Measurements from ENCODE around the gene TARS3.

TARS3 gene

DNA sequence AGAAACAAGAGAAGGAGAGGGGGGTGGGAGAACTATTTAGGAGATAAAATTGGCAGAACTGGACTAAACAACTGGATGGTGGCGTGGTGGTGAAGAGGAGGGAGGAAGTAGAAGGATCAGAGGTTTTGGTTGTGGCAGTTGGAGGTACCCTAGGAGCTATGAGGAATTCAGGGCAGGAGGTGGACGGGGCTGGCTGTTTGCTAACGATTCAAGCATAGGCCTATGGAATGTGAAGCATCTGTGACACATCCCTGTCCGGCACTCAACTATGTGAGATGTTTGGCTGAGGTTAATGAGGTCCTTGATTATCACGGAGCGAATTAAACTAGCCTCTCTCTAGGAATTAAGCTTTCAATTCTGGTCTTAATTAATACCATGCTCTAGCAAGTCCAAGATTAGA, 13.5 kb downstream of the TARS3 start:
- Histone ChIP-seq H3K36me3 (ENCODE audit: insufficient read depth, low read length) (no peaks in the 10 kb centered on the region), H3K9ac (ENCODE audit: insufficient read length) (no peak overlapping the region), H3K27ac (no peak overlapping the region), H3K4me3 (no peak overlapping the region), H3K9me3 (ENCODE audit: low read depth, low read length) (no peaks in the 10 kb centered on the region)
- TF ChIP-seq EZH2 (IDR thresholded peaks at IDR 0.05) (no peak), POLR2AphosphoS5 (IDR thresholded peaks at IDR 0.05; ENCODE audit: borderline replicate concordance, low read depth, low read length) (no peak), FOXP2 (optimal IDR thresholded peaks at IDR 0.05; ENCODE audit: control extremely low read depth, extremely low read length, insufficient read depth) (no peak)
- no peak for DNase-seq (ENCODE audit: low read depth, low spot score)

DNA sequence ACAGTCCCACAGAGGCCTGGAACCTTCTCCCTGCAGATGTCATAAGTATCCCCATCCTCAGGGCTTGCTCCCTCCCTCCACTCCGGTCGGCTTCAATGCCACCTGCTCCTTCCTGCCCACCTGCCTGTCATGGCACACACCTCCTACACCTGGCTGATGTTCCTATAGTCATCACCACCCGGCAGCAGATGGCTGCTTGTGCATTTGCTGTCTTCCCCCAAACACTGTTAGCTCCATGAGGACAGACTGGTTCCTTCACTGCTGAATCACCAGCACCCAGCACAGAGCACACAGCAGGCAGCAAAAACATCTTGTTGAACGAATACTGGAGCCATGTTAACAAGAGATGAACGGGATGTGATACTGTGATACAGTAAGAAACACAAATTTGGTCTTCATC, 14.8 kb downstream of the TARS3 start:
- no peak overlapping the region for H3K4me3 ChIP-seq
- H3K9ac ChIP-seq (ENCODE audit: insufficient read length): no peak overlapping the region
- no peak overlapping the region for H3K27ac ChIP-seq
- H3K36me3 ChIP-seq (ENCODE audit: insufficient read depth, low read length): no peaks in the 10 kb centered on the region
- TF ChIP-seq FOXP2 (optimal IDR thresholded peaks at IDR 0.05; ENCODE audit: control extremely low read depth, extremely low read length, insufficient read depth) (no peak), EZH2 (IDR thresholded peaks at IDR 0.05) (no peak), POLR2AphosphoS5 (IDR thresholded peaks at IDR 0.05; ENCODE audit: borderline replicate concordance, low read depth, low read length) (no peak)
- H3K9me3 ChIP-seq (ENCODE audit: low read depth, low read length): no peaks in the 10 kb centered on the region
- no peak for DNase-seq (ENCODE audit: low read depth, low spot score)

DNA sequence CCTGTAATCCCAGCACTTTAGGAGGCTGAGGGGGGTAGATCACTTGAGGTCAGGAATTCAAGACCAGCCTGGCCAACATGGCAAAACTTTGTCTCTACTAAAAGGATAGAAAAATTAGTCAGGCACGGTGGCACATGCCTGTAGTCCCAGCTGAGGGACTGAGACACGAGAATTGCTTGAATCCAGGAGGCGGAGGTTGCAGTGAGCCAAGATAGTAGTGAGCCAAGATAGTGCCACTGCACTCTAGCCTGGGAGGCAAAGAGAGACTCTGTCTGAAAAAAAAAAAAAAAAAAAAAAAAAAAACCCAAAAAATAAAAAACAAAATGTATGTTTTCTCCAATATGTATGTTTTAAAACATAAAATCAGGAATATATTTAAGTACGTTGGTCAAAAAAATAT, 16.3 kb downstream of the TARS3 start:
- H3K9ac ChIP-seq (ENCODE audit: insufficient read length): no peak overlapping the region
- H3K9me3 ChIP-seq (ENCODE audit: low read depth, low read length): no peaks in the 10 kb centered on the region
- H3K4me3 ChIP-seq: no peak overlapping the region
- no peaks in the 10 kb centered on the region for H3K36me3 ChIP-seq (ENCODE audit: insufficient read depth, low read length)
- no peak for DNase-seq (ENCODE audit: low read depth, low spot score)
- H3K27ac ChIP-seq: no peak overlapping the region
- TF ChIP-seq POLR2AphosphoS5 (IDR thresholded peaks at IDR 0.05; ENCODE audit: borderline replicate concordance, low read depth, low read length) (no peak), EZH2 (IDR thresholded peaks at IDR 0.05) (no peak), FOXP2 (optimal IDR thresholded peaks at IDR 0.05; ENCODE audit: control extremely low read depth, extremely low read length, insufficient read depth) (no peak)

DNA sequence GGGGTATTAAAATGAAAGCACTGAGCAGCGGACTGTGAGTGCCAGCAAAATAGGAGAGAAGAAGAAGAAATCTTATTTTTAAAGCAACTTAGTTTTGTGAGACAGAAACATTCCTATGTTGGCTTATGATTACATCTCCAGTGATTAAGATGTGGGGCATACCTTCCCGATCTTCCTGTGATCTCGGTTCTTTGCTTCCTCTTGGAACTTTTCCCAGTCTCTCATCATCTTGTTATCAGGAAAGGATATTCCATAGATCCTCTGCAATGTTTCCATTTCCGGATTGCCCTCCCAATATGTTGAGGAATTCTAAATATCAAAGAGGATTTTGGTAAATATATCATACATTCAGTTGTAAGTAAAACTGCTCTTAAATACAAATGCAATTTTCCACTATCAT, 22.2 kb downstream of the TARS3 start:
- Histone ChIP-seq H3K36me3 (ENCODE audit: insufficient read depth, low read length) (no peaks in the 10 kb centered on the region), H3K4me3 (no peak overlapping the region), H3K9me3 (ENCODE audit: low read depth, low read length) (no peaks in the 10 kb centered on the region), H3K27ac (no peak overlapping the region), H3K9ac (ENCODE audit: insufficient read length) (no peak overlapping the region)
- no peak for DNase-seq (ENCODE audit: low read depth, low spot score)
- no peak for TF ChIP-seq EZH2 (IDR thresholded peaks at IDR 0.05)
- TF ChIP-seq POLR2AphosphoS5 (IDR thresholded peaks at IDR 0.05; ENCODE audit: borderline replicate concordance, low read depth, low read length): no peak
- TF ChIP-seq FOXP2 (optimal IDR thresholded peaks at IDR 0.05; ENCODE audit: control extremely low read depth, extremely low read length, insufficient read depth): no peak

DNA sequence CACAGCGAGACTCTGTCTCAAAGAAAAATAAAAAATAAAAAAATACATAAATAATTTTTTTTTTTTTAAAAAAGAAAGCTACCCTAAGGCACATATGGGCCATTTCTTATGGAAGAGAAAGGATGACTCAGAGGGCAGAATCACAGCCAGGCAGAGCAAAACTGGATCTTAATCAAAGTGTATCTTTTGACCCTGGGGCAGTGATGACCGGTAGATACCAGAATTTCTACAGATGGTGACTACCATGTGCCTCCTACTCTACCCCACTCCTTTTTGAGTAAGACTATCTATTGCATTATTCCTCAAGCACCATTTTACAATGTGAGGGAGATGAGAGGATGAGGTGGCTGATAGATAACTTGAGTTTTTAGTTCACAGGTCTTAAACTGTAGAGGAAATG, 26.0 kb downstream of the TARS3 start:
- H3K9ac ChIP-seq (ENCODE audit: insufficient read length): no peak overlapping the region
- DNase-seq (ENCODE audit: low read depth, low spot score): no peak
- 0 out of 2 replicates have a peak, but pooled peaks cover 4% of the 10 kb centered on the region for H3K36me3 ChIP-seq (ENCODE audit: insufficient read depth, low read length)
- no peak overlapping the region for H3K27ac ChIP-seq
- TF ChIP-seq FOXP2 (optimal IDR thresholded peaks at IDR 0.05; ENCODE audit: control extremely low read depth, extremely low read length, insufficient read depth) (no peak), POLR2AphosphoS5 (IDR thresholded peaks at IDR 0.05; ENCODE audit: borderline replicate concordance, low read depth, low read length) (no peak), EZH2 (IDR thresholded peaks at IDR 0.05) (no peak)
- H3K4me3 ChIP-seq: no peak overlapping the region
- no peaks in the 10 kb centered on the region for H3K9me3 ChIP-seq (ENCODE audit: low read depth, low read length)

DNA sequence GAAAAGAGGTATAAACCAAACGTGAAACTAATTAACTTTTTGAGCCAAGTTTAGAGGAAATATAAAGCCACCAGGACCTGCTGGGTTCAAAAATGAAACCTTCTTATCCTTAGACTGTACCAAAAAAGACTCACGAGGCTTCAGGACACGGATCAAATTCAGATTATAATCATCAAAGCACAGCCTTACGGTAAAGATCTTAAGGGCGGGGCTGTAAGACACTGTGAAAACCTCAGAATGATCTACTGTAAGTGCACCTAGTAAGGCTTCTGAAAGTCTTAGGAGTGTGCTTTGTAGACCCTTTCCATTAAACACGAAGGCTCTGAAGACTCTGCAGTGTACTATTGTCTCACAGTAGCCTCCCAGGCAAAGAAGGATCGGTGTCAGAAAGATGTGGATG, 26.8 kb downstream of the TARS3 start:
- H3K4me3 ChIP-seq: no peak overlapping the region
- TF ChIP-seq POLR2AphosphoS5 (IDR thresholded peaks at IDR 0.05; ENCODE audit: borderline replicate concordance, low read depth, low read length): no peak
- TF ChIP-seq EZH2 (IDR thresholded peaks at IDR 0.05): no peak
- TF ChIP-seq FOXP2 (optimal IDR thresholded peaks at IDR 0.05; ENCODE audit: control extremely low read depth, extremely low read length, insufficient read depth): no peak
- no peak for DNase-seq (ENCODE audit: low read depth, low spot score)
- no peak overlapping the region for H3K27ac ChIP-seq
- H3K36me3 ChIP-seq (ENCODE audit: insufficient read depth, low read length): 0 out of 2 replicates have a peak, but pooled peaks cover 4% of the 10 kb centered on the region
- H3K9me3 ChIP-seq (ENCODE audit: low read depth, low read length): no peaks in the 10 kb centered on the region
- no peak overlapping the region for H3K9ac ChIP-seq (ENCODE audit: insufficient read length)

DNA sequence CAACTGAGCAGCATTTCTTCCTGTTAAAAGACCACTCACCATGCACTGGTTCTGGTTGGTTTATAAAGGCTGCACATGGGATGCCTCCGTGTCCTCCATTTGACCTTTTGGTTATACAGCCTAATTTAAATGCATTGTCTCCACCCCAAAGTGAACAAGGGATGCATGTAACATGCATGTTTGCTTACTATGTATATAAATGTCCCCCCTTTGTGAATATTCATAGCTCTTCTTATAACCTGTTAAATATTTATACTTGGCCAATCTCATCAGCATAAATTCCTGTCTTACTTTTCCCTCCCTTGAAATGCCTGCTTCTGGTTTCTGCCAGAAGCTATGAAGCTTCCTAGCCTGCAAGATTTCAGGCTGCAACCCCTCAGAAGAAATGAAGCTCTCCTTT, 27.4 kb downstream of the TARS3 start:
- DNase-seq (ENCODE audit: low read depth, low spot score): no peak
- no peaks in the 10 kb centered on the region for H3K9me3 ChIP-seq (ENCODE audit: low read depth, low read length)
- 0 out of 2 replicates have a peak, but pooled peaks cover 4% of the 10 kb centered on the region for H3K36me3 ChIP-seq (ENCODE audit: insufficient read depth, low read length)
- no peak overlapping the region for H3K9ac ChIP-seq (ENCODE audit: insufficient read length)
- no peak overlapping the region for H3K4me3 ChIP-seq
- TF ChIP-seq POLR2AphosphoS5 (IDR thresholded peaks at IDR 0.05; ENCODE audit: borderline replicate concordance, low read depth, low read length) (no peak), FOXP2 (optimal IDR thresholded peaks at IDR 0.05; ENCODE audit: control extremely low read depth, extremely low read length, insufficient read depth) (no peak), EZH2 (IDR thresholded peaks at IDR 0.05) (no peak)
- H3K27ac ChIP-seq: no peak overlapping the region

DNA sequence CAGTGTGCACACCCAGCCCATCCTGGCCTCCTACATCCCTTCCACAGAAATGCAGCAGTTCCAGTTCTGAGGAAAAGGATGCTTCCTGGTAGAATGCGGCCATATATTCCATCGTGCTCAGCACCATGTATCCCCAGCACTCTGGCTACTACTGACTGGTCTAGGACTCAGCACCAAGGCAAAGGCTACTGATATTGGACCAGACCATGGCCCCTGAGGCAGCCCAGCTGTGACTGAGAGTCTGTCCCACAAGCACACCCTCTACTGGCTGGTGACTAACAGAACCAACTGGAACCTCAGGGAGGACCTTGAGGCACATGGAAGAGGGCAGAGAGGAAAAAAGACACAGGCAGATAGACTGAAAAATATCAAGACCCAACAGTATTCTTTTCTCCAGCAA, 30.0 kb downstream of the TARS3 start:
- Histone ChIP-seq H3K9ac (ENCODE audit: insufficient read length) (no peak overlapping the region), H3K9me3 (ENCODE audit: low read depth, low read length) (no peaks in the 10 kb centered on the region), H3K36me3 (ENCODE audit: insufficient read depth, low read length) (0 out of 2 replicates have a peak, but pooled peaks cover 4% of the 10 kb centered on the region), H3K4me3 (no peak overlapping the region), H3K27ac (no peak overlapping the region)
- no peak for TF ChIP-seq FOXP2 (optimal IDR thresholded peaks at IDR 0.05; ENCODE audit: control extremely low read depth, extremely low read length, insufficient read depth)
- DNase-seq (ENCODE audit: low read depth, low spot score): no peak

DNA sequence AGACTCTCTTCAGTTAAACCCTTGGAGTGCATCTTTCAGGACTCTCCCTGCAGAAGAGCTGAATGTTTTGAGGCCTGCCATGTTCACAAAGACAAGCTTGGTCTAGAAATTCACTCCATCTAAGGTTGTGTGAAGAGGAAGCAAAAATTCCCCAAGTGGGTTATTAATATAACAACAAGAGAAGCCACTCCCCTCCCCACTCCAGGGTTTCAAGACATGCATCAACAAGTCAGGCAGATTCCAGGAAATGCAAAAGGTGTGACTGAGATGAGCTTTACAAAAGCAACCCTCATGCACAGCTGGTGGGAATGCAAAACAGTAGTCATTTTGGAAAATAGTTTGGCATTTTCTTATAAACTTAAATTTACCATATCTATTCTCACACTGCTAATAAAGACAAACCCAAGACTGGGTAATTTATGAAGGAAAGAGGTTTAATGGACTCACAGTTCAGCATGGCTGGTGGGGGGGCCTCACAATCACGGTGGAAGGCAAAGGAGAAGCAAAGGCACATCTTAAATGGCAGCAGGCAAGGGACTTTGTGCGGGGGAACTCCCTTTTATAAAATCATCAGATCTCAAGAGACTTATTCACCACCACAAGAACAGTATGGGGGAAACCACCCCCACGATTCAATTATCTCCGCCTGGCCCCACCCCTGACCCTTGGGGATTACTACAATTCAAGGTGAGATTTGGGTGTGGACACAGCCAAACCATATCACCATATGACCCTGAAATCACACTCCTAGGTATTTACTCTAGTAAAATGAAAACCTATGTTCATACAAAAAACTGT, 31.3 kb downstream of the TARS3 start:
- H3K9me3 ChIP-seq (ENCODE audit: low read depth, low read length): no peaks in the 10 kb centered on the region
- 0 out of 2 replicates have a peak, but pooled peaks cover 4% of the 10 kb centered on the region for H3K36me3 ChIP-seq (ENCODE audit: insufficient read depth, low read length)
- TF ChIP-seq FOXP2 (optimal IDR thresholded peaks at IDR 0.05; ENCODE audit: control extremely low read depth, extremely low read length, insufficient read depth): no peak
- no peak for TF ChIP-seq EZH2 (IDR thresholded peaks at IDR 0.05)
- no peak for TF ChIP-seq POLR2AphosphoS5 (IDR thresholded peaks at IDR 0.05; ENCODE audit: borderline replicate concordance, low read depth, low read length)
- no peak overlapping the region for H3K27ac ChIP-seq
- H3K4me3 ChIP-seq: no peak overlapping the region
- H3K9ac ChIP-seq (ENCODE audit: insufficient read length): no peak overlapping the region
- peak; percentile 18 for DNase-seq (ENCODE audit: low read depth, low spot score)

Data from SK-N-MC (cell line).